ENCODE data around the gene SELENBP1. TPM values are rescaled to one million over a fixed set of nuclear protein-coding genes. Genes with fewer than 3 reads are reported as not detected.

The SELENBP1 gene
- total and polyA plus RNA-seq, 9 of the 15 experiments (the other 6 are each of a cell fraction or from before 2014, with no cell fraction given) = 25.8 to 81.2 (median 47.1) TPM

DNA sequence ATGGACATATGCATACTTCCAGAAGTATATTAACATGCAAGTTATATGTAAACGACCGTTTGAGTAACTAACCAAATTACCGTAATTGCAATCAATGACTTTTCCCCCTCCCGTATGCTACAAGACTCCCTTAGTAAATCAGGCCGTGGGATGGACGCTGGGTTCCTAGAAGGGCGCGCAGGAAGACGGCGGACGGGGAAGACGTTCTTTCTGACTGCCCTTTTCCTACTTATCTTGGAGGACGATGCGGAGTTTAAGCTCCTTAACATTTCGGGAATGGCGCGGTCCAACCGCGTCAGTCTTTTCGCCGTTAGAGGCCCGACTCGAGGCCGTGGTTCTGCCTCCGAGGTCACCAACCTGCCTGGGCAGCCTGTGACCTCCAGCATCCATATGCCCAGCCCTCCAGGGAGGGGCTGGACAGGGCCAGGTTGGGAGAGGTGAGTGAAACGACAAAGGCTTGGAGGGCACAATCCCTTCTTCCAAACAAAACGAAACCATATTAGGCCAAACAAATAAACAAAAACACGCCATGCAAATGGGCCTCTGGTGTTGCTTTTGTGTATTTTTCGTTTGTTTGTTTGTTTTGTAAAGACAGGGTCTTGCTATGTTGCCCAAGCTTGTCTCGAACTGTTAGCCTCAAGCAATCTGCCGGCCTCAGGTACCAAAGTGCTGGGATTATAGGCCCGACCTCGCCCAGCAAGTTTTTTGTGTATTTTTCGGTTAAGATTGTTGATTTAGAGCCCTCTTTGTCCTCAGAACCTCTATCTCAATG is 44.4 kb downstream of the SELENBP1 start (continued):
- 0 out of 4 replicates have a peak, but pooled peaks of 1 of the 2 experiments have one; percentile 8 for TF ChIP-seq TEAD1 (CRISPR knock-in tag; IDR thresholded peaks at IDR 0.05)
- TF ChIP-seq PURB (CRISPR knock-in tag; IDR thresholded peaks at IDR 0.05; ENCODE audit: low read depth) = no peak
- TF ChIP-seq POLR2G (IDR thresholded peaks at IDR 0.05; ENCODE audit: low read depth, low read length) = peak; percentile 57; the same call in 1 of the 2 replicates
- TF ChIP-seq ARID2 (IDR thresholded peaks at IDR 0.05) = 0 out of 2 replicates have a peak, but pooled peaks have one; percentile 41
- TF ChIP-seq PRDM10 (IDR thresholded peaks at IDR 0.05; ENCODE audit: partially characterized antibody) = peak; percentile 44
- TF ChIP-seq ZNF232 (CRISPR knock-in tag; IDR thresholded peaks at IDR 0.05) = 0 out of 2 replicates have a peak, but pooled peaks have one; percentile 16
- TF ChIP-seq ZBTB1 (CRISPR knock-in tag; IDR thresholded peaks at IDR 0.05; ENCODE audit: borderline replicate concordance, low read depth) = peak; percentile 57
- peak; percentile 70 for TF ChIP-seq CXXC5 (CRISPR knock-in tag; IDR thresholded peaks at IDR 0.05)
- no peak for TF ChIP-seq BMI1 (IDR thresholded peaks at IDR 0.05; ENCODE audit: low read length)
- TF ChIP-seq PHF20 (IDR thresholded peaks at IDR 0.05; ENCODE audit: partially characterized antibody) = peak; percentile 70
- 0 out of 2 replicates have a peak, but pooled peaks have one; percentile 14 for TF ChIP-seq PYGO2 (tag; IDR thresholded peaks at IDR 0.05)
- peak; percentile 55; the same call in 1 of the 2 replicates for TF ChIP-seq MTA1 (IDR thresholded peaks at IDR 0.05; ENCODE audit: borderline replicate concordance)
- peak; percentile 75; the same call in 1 of the 2 replicates for TF ChIP-seq KAT7 (CRISPR knock-in tag; IDR thresholded peaks at IDR 0.05; ENCODE audit: borderline replicate concordance)
- TF ChIP-seq RBBP5 (IDR thresholded peaks at IDR 0.05; ENCODE audit: borderline replicate concordance, insufficient read depth, low read length, poor library complexity, severe bottlenecking) = peak; percentile 90
- TF ChIP-seq ATF1 (CRISPR knock-in tag; IDR thresholded peaks at IDR 0.05) = no peak
- TF ChIP-seq ATF1 (tag; IDR thresholded peaks at IDR 0.05) = peak; percentile 44
- peak; percentile 74 for TF ChIP-seq NR2C1 (IDR thresholded peaks at IDR 0.05)
- TF ChIP-seq NR2C1 (tag; IDR thresholded peaks at IDR 0.05) = peak; percentile 68
